IPS-15b (cell line): ENCODE measurements around the gene PLEKHA4.
"Not testable (repeated sequence)": the region's sequence is repeated elsewhere in the genome, so short reads cannot be mapped to it uniquely, and the experiment has no call there.

ENCODE experiments used
- H3K27me3 ChIP-seq: one replicate; pipeline ENCODE4 v1.6.1; 2013; ENCODE audit warnings: low read length; ENCODE audit not compliant: control insufficient read depth, insufficient read depth
- H3K36me3 ChIP-seq: one replicate; pipeline ENCODE4 v1.6.1; 2013; ENCODE audit warnings: low read length; ENCODE audit not compliant: control insufficient read depth, insufficient read depth
- H3K4me1 ChIP-seq: one replicate; pipeline ENCODE4 v1.6.1; 2013; ENCODE audit warnings: mild to moderate bottlenecking, low read length; ENCODE audit not compliant: control insufficient read depth, insufficient read depth
- H3K4me3 ChIP-seq: one replicate; pipeline ENCODE4 v1.5.1; 2013; ENCODE audit warnings: low read depth, low read length
- H3K9ac ChIP-seq: one replicate; pipeline ENCODE4 v1.6.1; 2013; ENCODE audit warnings: low read depth, mild to moderate bottlenecking, low read length
- H3K9me3 ChIP-seq: one replicate; pipeline ENCODE4 v1.6.1; 2013; ENCODE audit warnings: mild to moderate bottlenecking, low read length; ENCODE audit not compliant: control insufficient read depth, insufficient read depth

PLEKHA4 gene

GRCh38 chr19:48902291-48902690 lies 33.9 kb upstream of the PLEKHA4 start:
- not testable (repeated sequence) for H3K9ac ChIP-seq, H3K4me1 ChIP-seq, H3K4me3 ChIP-seq, H3K27me3 ChIP-seq, H3K9me3 ChIP-seq
- peaks cover 16% of the 10 kb centered on the region for H3K36me3 ChIP-seq

GRCh38 chr19:48900477-48901406 lies 32.3 kb upstream of the PLEKHA4 start:
- Histone ChIP-seq H3K27me3 (no peaks in the 10 kb centered on the region), H3K9me3 (no peaks in the 10 kb centered on the region), H3K4me1 (no peaks in the 10 kb centered on the region)

GRCh38 chr19:48899781-48900476 lies 31.5 kb upstream of the PLEKHA4 start, which contains the start of gene NUCB1:
Gene NUCB1 (plus strand): TSS chr19:48900312. CDS start chr19:48900797, 485 bp downstream.
- Histone ChIP-seq H3K36me3 (peaks cover 6% of the 10 kb centered on the region), H3K4me3 (peak within 1 kb of the TSS; percentile 94), H3K27me3 (no peaks in the 10 kb centered on the region), H3K4me1 (no peaks in the 10 kb centered on the region), H3K9me3 (no peaks in the 10 kb centered on the region), H3K9ac (peak within 1 kb of the TSS; percentile 76)

More at GRCh38 chr19:48900477-48901406, 32.3 kb upstream of the PLEKHA4 start:
- Histone ChIP-seq H3K9ac (peak overlapping the region; percentile 76), H3K4me3 (peak overlapping the region; percentile 94), H3K36me3 (peaks cover 11% of the 10 kb centered on the region)

DNA sequence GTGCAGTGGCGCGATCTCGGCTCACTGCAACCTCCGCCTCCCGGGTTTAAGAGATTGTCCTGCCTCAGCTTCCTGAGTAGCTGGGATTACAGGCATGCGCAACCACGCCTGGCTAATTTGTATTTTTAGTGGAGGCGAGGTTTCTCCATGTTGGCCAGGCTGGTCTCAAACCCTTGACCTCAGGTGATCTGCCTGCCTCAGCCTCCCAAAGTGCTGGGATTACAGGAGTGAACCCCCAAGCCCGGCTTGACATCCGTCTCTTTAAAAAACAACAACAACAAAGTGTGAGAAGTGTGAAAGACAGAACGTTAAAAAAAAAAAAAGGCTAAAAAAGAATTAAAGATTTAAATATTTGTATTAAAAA lies 31.0 kb upstream of the PLEKHA4 start:
- not testable (repeated sequence) for H3K4me1 ChIP-seq, H3K9me3 ChIP-seq, H3K36me3 ChIP-seq, H3K27me3 ChIP-seq
- H3K4me3 ChIP-seq, result peak overlapping the region; percentile 94
- peak overlapping the region; percentile 37 for H3K9ac ChIP-seq

DNA sequence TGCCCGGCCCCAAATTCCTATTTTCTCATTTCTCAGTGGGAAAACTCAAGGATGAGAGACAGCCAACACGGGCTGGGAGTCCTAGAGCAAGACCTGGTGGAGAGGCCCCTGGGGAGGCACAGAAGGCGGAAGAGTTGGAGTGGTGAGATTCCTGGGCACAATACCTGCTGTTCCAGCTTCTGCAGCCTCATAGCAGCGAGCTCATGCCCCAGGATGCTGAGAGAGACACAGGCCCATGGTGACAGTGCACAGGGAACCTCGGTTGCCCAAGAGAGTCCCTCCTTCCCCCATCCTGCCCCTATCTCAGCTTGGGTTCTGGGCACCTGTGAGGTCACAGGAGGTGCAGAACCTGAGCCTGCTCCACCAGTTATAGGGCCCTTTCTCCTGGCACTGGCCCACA lies 28.8 kb upstream of the PLEKHA4 start:
- Histone ChIP-seq H3K9ac (no peak overlapping the region), H3K4me1 (no peaks in the 10 kb centered on the region), H3K36me3 (peaks cover 6% of the 10 kb centered on the region), H3K27me3 (no peaks in the 10 kb centered on the region), H3K4me3 (no peak overlapping the region), H3K9me3 (no peaks in the 10 kb centered on the region)

- Histone ChIP-seq H3K9ac (no peak overlapping the region), H3K9me3 (no peaks in the 10 kb centered on the region), H3K4me3 (peak overlapping the region; percentile 43), H3K4me1 (no peaks in the 10 kb centered on the region), H3K27me3 (no peaks in the 10 kb centered on the region), H3K36me3 (no peaks in the 10 kb centered on the region)
Observed at GRCh38 chr19:48896191-48896720, 27.8 kb upstream of the PLEKHA4 start.

DNA sequence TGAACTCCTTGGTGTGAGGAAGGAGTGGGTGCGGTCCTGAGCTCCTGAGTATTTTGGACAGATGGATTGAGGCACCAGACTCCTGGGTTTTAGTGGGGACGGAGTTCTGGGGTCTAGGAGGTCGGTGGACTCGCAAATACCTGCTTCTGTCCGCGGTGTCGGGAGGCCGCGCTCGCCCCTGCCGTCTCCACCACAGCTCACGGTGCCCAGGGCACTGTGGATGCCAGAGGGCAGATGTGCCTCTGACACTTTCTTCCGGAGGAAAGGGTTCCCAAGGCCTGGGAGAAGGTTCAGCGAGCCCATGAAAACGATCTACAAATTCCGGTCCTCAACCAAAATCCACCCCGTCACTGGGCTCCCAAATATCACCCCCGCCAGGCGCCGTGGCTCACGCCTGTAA lies 26.8 kb upstream of the PLEKHA4 start:
- H3K9ac ChIP-seq, result no peak overlapping the region
- H3K4me3 ChIP-seq, result peak overlapping the region; percentile 54
- no peaks in the 10 kb centered on the region for H3K27me3 ChIP-seq
- no peaks in the 10 kb centered on the region for H3K9me3 ChIP-seq
- H3K36me3 ChIP-seq, result no peaks in the 10 kb centered on the region
- H3K4me1 ChIP-seq, result peaks cover 2% of the 10 kb centered on the region

DNA sequence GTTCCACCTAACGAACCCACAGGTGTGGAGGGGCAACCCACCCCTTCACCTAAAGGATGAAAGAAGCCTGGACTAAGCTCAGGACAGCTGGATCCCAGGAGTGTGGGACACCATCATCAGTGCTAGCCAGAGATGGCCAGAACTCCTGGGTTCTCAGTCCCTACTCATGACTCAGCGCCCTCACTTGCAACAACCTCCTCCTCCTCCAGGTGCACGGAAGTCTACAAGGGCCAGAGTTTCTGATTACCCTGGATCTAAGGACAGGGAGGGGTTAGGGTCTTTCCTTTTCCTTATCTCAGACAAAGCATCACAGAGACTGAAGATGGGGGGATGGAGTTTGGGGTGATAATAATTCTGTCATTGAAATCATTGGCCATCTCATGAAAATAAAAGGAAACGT lies 22.1 kb upstream of the PLEKHA4 start:
- no peaks in the 10 kb centered on the region for H3K36me3 ChIP-seq
- no peaks in the 10 kb centered on the region for H3K27me3 ChIP-seq
- no peak overlapping the region for H3K4me3 ChIP-seq
- no peak overlapping the region for H3K9ac ChIP-seq
- H3K9me3 ChIP-seq, result no peaks in the 10 kb centered on the region
- H3K4me1 ChIP-seq, result peaks cover 2% of the 10 kb centered on the region

DNA sequence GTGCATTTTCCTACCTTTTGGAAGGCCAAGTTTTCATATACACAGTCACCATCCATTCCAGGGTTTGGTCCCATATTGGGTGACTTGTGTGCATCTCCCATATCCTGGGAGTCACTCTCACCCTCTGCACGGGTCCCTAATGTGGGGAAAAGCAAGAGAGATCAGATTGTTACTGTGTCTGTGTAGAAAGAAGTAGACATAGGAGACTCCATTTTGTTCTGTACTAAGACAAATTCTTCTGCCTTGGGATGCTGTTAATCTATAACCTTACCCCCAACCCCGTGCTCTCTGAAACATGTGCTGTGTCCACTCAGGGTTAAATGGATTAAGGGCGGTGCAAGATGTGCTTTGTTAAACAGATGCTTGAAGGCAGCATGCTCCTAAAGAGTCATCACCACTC lies 21.1 kb upstream of the PLEKHA4 start:
- H3K4me1 ChIP-seq, H3K36me3 ChIP-seq, H3K9ac ChIP-seq, H3K27me3 ChIP-seq, H3K9me3 ChIP-seq, H3K4me3 ChIP-seq: not testable (repeated sequence)

- H3K9me3 ChIP-seq, result no peaks in the 10 kb centered on the region
- H3K4me1 ChIP-seq, result peaks cover 5% of the 10 kb centered on the region
- no peaks in the 10 kb centered on the region for H3K36me3 ChIP-seq
- H3K27me3 ChIP-seq, result no peaks in the 10 kb centered on the region
- no peak overlapping the region for H3K9ac ChIP-seq
- no peak overlapping the region for H3K4me3 ChIP-seq
Observed at GRCh38 chr19:48887861-48888612, 19.6 kb upstream of the PLEKHA4 start.

- peaks cover 5% of the 10 kb centered on the region for H3K4me1 ChIP-seq
- no peaks in the 10 kb centered on the region for H3K36me3 ChIP-seq
- no peaks in the 10 kb centered on the region for H3K27me3 ChIP-seq
Observed at GRCh38 chr19:48883726-48884125, 15.3 kb upstream of the PLEKHA4 start.

More at GRCh38 chr19:48883726-48884125, 15.3 kb upstream of the PLEKHA4 start:
- Histone ChIP-seq H3K9me3 (no peaks in the 10 kb centered on the region), H3K9ac (no peak overlapping the region), H3K4me3 (no peak overlapping the region)
